ENCODE measurements around the gene ANKS4B. TPM values are rescaled to one million over a fixed set of nuclear protein-coding genes. Genes with fewer than 3 reads are reported as not detected.

ANKS4B gene
- total and polyA plus RNA-seq, 2 donors (not counting 3 experiments of a cell fraction or from before 2014, with no cell fraction given) = not detected

- POLR2A ChIA-PET = no interaction called here
- no TSS peak for BruUV-seq (replicated peaks)
- Histone ChIP-seq H2AFZ (ENCODE audit: low read depth, low read length) (no peak overlapping the region), H3K4me3 (replicated peaks in 1 of 3; ENCODE audit: insufficient read depth in 1 of 3, low read depth in 1 of 3, low read length in 3 of 3) (no peak overlapping the region), H4K20me1 (replicated peaks; ENCODE audit: control insufficient read depth, extremely low read depth, insufficient read depth, low read length) (no peaks in the 10 kb centered on the region), H3K4me2 (ENCODE audit: insufficient read depth, low read length) (no peak overlapping the region), H3K79me2 (ENCODE audit: control insufficient read depth, insufficient read depth, low read length) (no peaks in the 10 kb centered on the region), H3K9ac (replicated peaks; ENCODE audit: extremely low read depth, insufficient read depth, low read length) (no peak overlapping the region), H3K36me3 (ENCODE audit: control insufficient read depth in 2 of 2, extremely low read depth in 1 of 2, insufficient read depth in 2 of 2, low read length in 2 of 2) (no peaks in the 10 kb centered on the region), H3K9me1 (replicated peaks; ENCODE audit: control insufficient read depth, extremely low read depth, insufficient read depth, low read length) (no peaks in the 10 kb centered on the region), H3K9me3 (replicated peaks; ENCODE audit: control insufficient read depth, insufficient read depth, low read length) (no peaks in the 10 kb centered on the region), H3K27ac (ENCODE audit: insufficient read depth, low read depth, low read length) (no peak overlapping the region), H3K4me1 (ENCODE audit: control insufficient read depth, extremely low read depth, insufficient read depth, low read length) (no peaks in the 10 kb centered on the region), H3K27me3 (ENCODE audit: control insufficient read depth in 2 of 2, insufficient read depth in 2 of 2, low read length in 2 of 2) (peaks cover 0 to 3% of the 10 kb centered on the region in 2 experiments)
- FAIRE-seq (no peak), DNase-seq (ENCODE audit: low read depth, low spot score) (no peak)
- TF ChIP-seq FOS (IDR thresholded peaks at IDR 0.05; ENCODE audit: borderline replicate concordance, insufficient read depth, low read length) (no peak), POLR2AphosphoS5 (IDR thresholded peaks at IDR 0.05; ENCODE audit: insufficient read depth, low read depth, low read length) (no peak), JUN (IDR thresholded peaks at IDR 0.05; ENCODE audit: borderline replicate concordance, insufficient read depth, insufficient read length, low read depth) (no peak), CTCF (IDR thresholded peaks at IDR 0.05; ENCODE audit: extremely low read depth in 1 of 2, insufficient read depth in 1 of 2, low read depth in 1 of 2, low read length in 2 of 2) (no peak), MAX (IDR thresholded peaks at IDR 0.05; ENCODE audit: insufficient read depth, insufficient read length) (no peak), GATA2 (IDR thresholded peaks at IDR 0.05; ENCODE audit: insufficient read depth, insufficient read length, low read depth, low read length) (no peak), EZH2 (IDR thresholded peaks at IDR 0.05; ENCODE audit: borderline replicate concordance, low read depth, low read length, severe bottlenecking) (no peak), POLR2A (IDR thresholded peaks at IDR 0.05; ENCODE audit: low read depth, low read length) (no peak), MYC (IDR thresholded peaks at IDR 0.05; ENCODE audit: low read depth, low read length) (no peak)
- CTCF ChIA-PET = interaction anchor here (0.6 to 2.3 kb wide), 2 partner anchors 10 to 14 kb away, joined by 3 to 7 read pairs; no protein-coding TSS in a partner anchor
- intact Hi-C loops (cut with micrococcal nuclease) = no loop called here
- dilution Hi-C loops (cut with MboI; ENCODE audit: extremely low pct_ligation_motif_present, low sequenced_read_pairs) = no loop called here
These were observed 31.8 kb downstream of the ANKS4B start for GRCh38 chr16:21265104-21265837.

Data from endothelial cell of umbilical vein (primary cell).